ENCODE data around the gene M1AP.

The M1AP gene

DNA sequence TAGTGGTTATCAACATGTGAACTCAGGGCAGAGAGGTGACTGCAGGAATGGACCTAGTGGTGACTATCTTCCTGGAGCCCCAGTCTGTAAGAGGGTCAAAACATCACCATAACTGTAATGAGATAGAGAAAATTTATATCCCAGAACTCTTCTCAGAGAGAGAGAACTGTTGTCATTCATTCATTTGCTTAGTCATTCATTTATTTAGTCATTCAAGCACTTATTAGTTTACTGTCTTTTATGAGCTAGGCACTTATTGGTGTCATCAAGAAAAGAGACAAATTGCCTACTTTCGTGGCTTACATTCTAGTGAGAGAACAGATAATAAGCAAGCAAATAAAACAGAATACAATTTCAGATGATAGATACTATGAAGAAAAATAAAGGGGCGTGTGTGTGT, 59.5 kb downstream of the M1AP start:
- TF ChIP-seq, protein P1, sequence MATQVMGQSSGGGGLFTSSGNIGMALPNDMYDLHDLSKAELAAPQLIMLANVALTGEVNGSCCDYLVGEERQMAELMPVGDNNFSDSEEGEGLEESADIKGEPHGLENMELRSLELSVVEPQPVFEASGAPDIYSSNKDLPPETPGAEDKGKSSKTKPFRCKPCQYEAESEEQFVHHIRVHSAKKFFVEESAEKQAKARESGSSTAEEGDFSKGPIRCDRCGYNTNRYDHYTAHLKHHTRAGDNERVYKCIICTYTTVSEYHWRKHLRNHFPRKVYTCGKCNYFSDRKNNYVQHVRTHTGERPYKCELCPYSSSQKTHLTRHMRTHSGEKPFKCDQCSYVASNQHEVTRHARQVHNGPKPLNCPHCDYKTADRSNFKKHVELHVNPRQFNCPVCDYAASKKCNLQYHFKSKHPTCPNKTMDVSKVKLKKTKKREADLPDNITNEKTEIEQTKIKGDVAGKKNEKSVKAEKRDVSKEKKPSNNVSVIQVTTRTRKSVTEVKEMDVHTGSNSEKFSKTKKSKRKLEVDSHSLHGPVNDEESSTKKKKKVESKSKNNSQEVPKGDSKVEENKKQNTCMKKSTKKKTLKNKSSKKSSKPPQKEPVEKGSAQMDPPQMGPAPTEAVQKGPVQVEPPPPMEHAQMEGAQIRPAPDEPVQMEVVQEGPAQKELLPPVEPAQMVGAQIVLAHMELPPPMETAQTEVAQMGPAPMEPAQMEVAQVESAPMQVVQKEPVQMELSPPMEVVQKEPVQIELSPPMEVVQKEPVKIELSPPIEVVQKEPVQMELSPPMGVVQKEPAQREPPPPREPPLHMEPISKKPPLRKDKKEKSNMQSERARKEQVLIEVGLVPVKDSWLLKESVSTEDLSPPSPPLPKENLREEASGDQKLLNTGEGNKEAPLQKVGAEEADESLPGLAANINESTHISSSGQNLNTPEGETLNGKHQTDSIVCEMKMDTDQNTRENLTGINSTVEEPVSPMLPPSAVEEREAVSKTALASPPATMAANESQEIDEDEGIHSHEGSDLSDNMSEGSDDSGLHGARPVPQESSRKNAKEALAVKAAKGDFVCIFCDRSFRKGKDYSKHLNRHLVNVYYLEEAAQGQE (IDR thresholded peaks at IDR 0.05; ENCODE audit: insufficient read depth in 1 of 2, low read depth in 2 of 2, low read length in 2 of 2), result no peak
- no peak for TF ChIP-seq FOXP2 (optimal IDR thresholded peaks at IDR 0.05; ENCODE audit: borderline replicate concordance, extremely low read depth, extremely low read length, insufficient read depth)

- TF ChIP-seq, protein P1 (IDR thresholded peaks at IDR 0.05; ENCODE audit: insufficient read depth in 1 of 2, low read depth in 2 of 2, low read length in 2 of 2), result no peak
- TF ChIP-seq FOXP2 (optimal IDR thresholded peaks at IDR 0.05; ENCODE audit: borderline replicate concordance, extremely low read depth, extremely low read length, insufficient read depth) (no peak), POLR2AphosphoS5 (IDR thresholded peaks at IDR 0.05; ENCODE audit: low read depth, low read length) (no peak), SIN3A (IDR thresholded peaks at IDR 0.05; ENCODE audit: borderline replicate concordance, insufficient read depth, low read length) (no peak), TAF1 (IDR thresholded peaks at IDR 0.05; ENCODE audit: borderline replicate concordance, insufficient read depth, low read length) (no peak)
These were observed 60.4 kb downstream of the M1AP start for GRCh38 chr2:74587664-74588277.

DNA sequence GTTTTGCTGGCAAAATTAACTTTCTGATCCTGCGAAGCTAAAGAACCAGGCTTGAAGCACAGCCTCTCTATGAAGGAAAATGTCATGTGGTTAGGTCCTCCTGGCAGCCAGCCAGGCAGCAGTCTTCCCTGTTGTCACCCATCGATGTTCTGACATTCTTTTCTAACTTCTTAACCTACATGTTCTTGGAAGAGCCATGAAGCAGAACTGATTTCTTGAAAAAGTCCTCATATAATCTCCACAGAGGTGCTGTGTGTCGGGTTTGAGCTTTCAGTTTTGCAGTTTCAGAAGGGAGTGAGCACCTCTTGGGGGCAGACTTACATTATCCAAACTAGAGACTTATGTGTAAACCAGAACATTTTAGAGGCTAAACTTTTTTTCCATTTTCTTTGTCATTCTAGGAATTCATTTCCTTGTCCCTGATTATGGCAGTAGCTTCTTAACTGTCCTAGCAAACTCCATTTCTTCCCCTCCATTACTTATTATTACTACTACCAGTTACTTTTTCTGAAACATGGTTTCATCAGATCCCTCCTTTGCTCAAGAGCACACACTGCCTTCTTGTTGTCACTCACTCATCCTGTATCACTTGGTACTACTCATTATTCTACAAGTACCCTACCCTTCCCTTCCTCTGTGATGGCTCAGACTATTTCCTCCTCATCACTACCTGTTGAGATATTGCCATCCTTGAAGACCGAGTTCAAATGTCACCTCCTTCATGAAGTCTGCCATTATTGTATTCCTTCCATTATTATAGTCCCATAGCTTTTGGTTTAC, 62.5 kb downstream of the M1AP start:
- TF ChIP-seq, protein P1 (IDR thresholded peaks at IDR 0.05; ENCODE audit: insufficient read depth in 1 of 2, low read depth in 2 of 2, low read length in 2 of 2), result no peak
- TF ChIP-seq TAF1 (IDR thresholded peaks at IDR 0.05; ENCODE audit: borderline replicate concordance, insufficient read depth, low read length), result no peak
- no peak for TF ChIP-seq SIN3A (IDR thresholded peaks at IDR 0.05; ENCODE audit: borderline replicate concordance, insufficient read depth, low read length)
- no peak for TF ChIP-seq FOXP2 (optimal IDR thresholded peaks at IDR 0.05; ENCODE audit: borderline replicate concordance, extremely low read depth, extremely low read length, insufficient read depth)
- TF ChIP-seq POLR2AphosphoS5 (IDR thresholded peaks at IDR 0.05; ENCODE audit: low read depth, low read length), result no peak

- no peak for TF ChIP-seq POLR2AphosphoS5 (IDR thresholded peaks at IDR 0.05; ENCODE audit: low read depth, low read length)
- TF ChIP-seq, protein P1 (IDR thresholded peaks at IDR 0.05; ENCODE audit: insufficient read depth in 1 of 2, low read depth in 2 of 2, low read length in 2 of 2), result no peak
These were observed 64.0 kb downstream of the M1AP start for GRCh38 chr2:74584088-74584645.
